NOMO-1 (cell line): ENCODE measurements around the gene PPP3R1.

ENCODE experiments used
- DNase-seq, 2 experiments: peaks; one replicate each; lab custom pipeline; 2025; ENCODE audit not compliant: unreplicated experiment in 2 of 2; lab: John Stamatoyannopoulos, UW

The PPP3R1 gene

DNA sequence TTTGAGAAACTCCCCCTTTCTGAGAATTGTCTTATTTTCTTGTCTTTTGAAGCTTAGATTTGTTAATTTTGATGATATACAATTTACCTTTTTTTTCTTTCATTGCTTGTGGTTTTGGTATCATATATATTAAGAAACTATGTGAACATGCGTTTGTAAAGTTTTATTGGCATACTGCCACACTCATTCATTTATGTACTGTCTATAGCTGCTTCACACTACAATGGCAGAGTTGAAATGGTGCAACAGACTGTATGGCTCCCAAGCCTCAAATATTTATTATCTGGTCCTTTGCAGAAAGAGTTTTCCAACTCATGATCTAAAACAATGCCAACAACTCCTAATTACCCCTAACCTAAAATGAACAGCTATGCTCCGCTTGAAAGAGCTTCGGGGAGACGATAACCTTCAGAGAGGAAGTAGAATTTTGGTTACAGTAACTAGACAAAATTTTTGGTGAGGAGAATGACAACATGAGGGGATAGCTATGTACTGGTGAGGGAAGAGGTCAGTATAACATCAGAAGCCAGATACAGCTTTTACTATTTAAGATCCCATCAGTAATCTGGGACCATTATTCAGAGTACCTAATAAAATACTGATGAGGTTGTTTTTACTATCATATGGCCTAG is 16.1 kb downstream of the PPP3R1 start:
- peak in 1 of 2 experiments; percentile 24 for DNase-seq

DNA sequence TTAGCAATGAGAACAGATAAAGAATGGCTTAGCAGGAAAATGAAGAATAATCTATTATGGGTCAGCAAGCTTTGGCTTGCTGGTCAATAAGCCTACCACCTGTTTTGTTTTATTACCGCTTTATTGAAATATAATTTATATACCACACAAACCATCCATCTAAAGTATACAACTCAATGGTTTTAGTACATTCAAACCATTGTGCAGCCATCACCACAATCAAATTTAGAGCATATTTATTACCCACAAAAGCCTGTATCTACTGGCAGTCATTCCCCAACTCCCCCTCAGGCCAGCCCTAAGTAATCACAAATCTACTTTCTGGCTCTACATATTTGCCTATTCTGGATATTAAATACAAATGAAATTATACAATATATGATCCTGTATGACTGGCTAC is 17.2 kb downstream of the PPP3R1 start:
- DNase-seq, result no peak

DNA sequence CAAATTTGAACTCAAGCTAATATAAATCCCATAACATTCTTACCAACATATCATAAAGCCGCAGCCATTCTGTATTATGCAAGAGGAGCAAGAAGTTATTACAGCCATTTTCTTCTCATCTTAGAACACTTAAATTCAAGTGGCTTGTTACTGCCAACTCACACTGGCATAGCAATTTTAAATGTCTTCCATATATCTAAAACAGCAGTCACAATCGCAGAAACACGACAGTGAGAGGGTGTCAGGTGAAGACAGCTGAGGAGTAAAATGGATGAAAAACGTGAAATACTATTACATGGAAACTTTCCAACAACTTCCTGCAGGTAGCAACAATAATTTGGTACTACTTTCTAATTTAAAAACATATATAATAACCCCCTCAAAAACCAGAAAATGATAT is 17.9 kb downstream of the PPP3R1 start:
- DNase-seq, result no peak

DNA sequence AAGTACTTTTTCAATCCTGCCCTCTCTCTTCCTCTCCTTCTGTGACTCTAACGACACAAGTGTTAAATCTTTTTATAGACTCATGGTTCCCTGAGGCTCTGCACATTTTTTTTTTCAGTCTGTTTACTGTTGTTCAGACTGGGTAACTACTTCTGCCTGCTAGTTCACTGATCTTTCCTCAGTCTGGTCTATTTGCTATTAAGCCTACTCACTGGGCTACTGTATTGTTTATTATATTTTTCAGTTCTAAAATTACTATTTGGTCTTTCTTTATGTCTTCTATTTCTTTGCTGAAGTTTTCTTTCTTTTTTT is 21.3 kb downstream of the PPP3R1 start:
- DNase-seq, result no peak

DNA sequence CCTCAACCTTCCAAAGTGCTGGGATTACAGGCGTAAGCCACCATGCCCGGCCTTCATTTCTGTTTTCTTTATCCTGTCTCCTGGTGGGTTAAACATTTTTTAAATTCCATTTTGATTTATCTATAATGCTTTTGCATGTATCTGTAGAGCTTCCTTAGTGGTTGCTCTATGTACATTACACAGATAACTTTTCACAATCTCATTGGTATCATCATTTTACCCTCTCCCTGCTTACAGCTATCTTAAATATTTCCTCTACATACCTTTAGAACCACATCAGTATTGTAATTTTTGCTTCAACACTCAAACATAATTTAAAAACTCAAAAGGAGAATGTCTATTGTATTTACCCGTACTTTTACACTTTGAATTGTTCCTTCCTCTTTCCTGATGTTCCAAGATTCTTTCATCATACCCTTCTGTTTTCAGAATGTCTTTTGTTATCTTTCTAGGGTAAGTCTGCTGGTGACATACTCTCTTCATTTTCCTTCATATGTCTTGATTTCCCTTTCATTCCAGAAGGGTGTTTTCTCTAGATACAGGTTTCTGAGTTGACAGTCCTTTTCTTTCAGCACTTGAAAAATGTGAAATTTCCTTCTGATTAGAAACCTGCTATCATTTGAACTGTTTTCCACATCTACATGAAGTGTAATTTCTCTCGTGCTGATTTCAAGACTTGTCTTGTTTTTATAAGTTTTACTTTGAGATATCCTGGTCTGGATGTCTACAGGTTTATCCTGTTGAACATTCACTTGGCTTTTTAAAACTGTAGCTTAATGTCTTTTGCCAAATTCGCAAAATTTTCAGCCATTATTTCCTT is 21.9 kb downstream of the PPP3R1 start:
- no peak for DNase-seq

DNA sequence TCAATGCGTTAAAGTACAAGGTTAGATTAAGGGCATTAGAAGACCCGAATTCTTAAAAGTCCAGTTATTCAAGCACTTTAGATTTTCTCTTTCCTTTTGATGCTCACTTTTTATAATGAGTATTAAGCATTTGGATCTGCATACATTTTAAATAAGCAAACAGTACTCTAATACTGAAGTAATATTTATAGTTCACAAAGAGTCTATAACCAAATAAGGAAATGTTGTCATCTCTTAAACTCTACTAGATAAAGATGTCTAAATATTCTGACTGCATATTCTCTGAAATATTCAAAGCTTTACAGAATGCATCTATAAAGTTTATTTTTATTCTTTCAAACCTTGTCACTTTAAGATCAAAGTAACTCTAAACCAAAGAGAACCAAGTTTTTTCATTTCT is 25.5 kb downstream of the PPP3R1 start:
- DNase-seq, result no peak

DNA sequence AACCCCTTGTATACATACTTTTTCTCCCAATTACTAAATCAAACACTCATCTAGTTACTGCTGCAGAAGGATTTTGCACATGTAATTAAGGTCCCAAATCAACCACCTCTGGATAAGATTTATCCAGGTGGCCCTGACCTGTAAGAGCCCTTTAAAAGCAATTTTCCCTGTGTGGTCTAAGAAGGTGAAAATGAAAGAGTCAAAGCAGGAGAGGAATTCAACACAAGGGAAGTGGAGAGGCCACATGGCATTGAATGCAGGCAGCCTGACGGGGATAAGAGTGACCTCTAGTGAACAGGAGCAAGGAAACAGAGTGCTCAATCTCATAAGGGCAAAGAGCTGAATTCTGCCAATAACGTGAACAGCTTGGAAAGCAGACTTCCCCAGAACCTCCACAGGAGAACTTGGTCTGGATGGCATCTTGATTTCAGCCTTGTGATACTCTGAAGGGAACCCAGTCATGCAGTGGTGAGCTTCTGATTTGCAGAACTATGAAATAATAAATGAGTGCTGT is 27.2 kb downstream of the PPP3R1 start:
- peak in 1 of 2 experiments; percentile 52 for DNase-seq

DNA sequence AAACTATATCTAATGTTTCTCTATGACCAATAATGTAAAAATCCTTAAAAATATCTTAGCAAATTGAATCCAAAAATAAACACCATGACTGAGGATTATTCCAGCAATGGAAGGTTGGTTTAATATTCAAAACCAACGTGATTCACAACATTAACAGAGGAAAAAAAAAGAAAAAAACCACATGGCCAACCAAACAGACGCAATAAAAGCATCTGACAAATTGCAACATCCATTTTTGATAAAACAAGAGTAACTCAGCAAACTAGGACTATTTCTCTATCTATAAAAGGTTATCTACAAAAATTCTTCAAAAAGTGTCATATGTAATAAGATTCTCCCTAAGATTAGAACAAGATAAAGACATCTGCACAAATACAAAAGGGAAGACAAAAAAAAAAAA is 28.9 kb downstream of the PPP3R1 start:
- no peak for DNase-seq

DNA sequence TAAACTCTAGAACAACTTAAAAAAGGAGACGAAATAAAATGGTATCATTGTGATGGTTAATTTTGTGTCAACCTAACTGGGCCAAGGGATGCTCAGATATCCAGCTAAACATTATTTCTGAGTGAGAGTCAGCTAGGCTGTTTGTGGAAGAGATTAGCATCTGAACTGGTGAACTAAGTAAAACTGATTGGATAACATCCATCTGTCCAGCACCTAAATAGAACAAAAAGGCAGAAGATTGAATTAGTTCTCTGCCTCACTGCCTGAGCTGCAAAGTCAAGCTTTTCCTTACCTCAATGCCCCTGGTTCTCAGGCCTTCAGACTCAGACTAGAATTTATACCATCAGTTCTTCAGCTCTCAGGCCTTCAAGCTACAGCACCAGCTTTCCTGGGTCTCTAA is 30.0 kb downstream of the PPP3R1 start:
- DNase-seq, result no peak

DNA sequence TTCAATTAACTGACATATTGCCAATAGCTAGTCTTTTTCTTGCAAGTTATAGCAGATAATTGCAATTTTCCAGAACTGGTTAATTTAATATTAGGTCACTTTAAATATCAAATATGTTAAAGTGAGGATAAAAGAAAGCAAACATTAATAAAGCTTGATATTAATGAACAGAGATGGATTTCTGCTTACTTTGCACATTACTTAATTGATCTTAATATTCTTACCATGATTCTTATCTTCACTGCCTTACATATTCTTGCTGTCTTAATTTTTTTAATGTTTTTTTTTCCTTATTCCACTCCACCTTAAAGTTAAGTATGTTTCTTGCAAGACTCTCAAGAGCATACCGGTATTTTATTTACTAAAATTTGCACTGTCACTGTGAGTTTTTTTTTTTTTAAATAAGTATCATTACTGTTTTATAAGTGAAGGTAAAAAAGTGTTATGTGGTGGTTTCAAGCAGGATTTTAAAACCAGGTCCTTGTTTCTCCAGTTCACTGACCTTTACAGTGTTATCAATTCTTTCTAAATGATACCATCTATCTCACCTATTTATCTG is 33.9 kb downstream of the PPP3R1 start:
- no peak for DNase-seq

DNA sequence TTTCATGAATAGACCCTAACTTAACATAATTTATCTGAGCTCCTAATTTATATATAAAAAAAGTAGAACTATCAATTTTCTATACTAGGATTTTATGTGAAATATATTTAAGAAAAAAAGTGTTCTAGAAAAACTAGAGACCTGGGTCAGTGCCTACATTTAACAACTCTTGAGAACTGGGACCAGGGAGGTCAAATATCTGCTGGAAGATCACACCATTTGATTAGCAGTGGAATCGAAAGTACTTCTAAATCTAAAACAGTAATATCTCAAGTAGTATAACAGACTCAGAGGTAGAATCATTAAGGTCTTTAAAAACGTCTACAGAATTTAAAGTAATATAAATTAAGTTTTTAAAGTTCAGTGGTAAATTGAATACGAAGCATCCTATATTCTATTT is 34.6 kb downstream of the PPP3R1 start:
- no peak for DNase-seq

DNA sequence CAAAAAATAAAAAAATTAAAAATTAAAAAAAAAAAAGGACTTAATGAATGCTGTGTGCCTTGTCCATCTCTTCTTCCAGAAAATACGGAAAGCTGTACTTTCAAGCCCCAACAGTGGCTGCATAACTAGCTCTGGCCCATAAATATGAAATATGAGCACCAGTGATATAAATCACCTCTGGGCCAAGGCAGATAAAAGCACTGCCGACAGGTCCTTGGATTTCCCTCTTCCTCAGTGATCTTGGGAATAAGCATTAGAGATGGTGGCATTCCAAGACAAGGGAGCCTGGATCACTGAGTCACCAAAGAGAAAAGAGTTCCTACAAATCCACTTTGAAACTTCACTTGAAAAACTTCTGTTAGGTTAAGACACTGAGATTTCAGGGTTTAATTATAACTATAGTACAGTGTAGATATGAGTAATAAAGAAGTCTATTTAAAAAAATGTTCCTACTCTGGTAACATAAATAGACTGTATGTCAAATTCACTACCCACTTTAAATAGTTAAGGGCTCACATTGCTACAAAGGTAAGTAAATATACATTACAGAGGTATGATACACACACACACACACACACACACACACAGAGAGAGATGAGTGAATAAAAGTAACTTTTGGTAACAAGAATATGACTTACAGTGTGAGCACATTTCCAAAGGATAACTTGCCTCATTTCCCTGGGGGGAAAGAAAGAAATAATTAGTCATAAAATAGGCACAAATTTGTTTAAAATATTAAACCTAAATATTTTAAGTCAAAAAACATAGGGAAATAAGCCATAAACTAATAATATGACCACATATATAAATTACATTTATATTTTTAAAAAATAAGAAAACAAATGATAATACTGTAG is 35.6 kb downstream of the PPP3R1 start:
- DNase-seq, result no peak

DNA sequence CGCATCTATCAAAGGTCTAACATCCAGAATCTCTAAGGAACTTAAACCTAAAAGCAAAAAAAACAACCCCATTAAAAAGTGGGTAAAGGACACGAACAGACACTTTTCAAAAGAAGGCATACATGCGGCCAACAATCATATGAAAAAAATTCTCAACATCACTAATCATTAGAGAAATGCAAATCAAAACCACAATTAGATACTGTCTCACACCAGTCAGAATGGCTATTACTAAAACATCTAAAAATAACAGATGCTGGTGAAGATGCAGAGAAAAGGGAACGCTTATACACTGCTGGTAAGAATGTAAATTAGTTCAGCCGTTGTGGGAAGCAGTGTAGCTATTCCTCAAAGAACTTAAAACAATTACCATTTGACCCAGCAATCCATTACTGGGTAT is 38.0 kb downstream of the PPP3R1 start:
- no peak for DNase-seq

DNA sequence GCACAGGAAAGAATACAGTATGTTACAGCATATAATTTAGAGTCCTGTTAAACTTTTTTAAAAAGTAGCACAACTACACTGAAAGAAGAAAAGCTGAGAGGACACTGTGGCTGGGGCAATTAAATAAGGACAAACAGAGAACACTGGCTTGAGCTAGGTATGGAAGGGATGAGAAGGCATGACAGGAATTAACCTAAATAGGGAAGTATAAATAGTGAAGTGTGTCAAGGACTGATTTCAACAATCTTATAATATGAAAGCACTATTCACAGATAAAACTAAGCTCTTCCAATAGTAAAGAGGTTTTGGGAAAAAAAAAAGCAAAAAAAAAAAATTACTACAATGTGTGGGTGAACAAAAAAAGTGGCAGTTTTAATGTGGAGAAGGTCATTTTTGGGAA is 45.5 kb downstream of the PPP3R1 start:
- peak in 1 of 2 experiments; percentile 54 for DNase-seq

DNA sequence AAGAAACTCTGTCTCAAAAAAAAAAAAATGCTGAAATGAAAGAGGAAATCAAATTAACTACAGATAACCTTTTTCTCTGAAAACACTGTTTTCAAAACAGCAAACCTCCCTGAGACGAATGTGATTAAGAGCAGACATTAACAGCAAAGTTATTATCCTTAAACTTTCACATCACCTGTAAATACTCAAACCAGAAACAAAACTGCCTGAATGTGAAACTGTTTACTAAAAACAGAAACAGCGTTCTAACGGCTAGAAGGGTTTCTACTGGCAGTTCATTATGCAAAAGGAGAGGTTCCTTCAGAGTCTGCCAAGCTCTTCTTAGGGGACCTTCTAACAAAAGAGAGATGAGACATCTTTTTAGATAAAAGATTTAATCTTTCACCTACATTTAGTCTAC is 48.7 kb downstream of the PPP3R1 start:
- DNase-seq, result peak in 1 of 2 experiments; percentile 26

DNA sequence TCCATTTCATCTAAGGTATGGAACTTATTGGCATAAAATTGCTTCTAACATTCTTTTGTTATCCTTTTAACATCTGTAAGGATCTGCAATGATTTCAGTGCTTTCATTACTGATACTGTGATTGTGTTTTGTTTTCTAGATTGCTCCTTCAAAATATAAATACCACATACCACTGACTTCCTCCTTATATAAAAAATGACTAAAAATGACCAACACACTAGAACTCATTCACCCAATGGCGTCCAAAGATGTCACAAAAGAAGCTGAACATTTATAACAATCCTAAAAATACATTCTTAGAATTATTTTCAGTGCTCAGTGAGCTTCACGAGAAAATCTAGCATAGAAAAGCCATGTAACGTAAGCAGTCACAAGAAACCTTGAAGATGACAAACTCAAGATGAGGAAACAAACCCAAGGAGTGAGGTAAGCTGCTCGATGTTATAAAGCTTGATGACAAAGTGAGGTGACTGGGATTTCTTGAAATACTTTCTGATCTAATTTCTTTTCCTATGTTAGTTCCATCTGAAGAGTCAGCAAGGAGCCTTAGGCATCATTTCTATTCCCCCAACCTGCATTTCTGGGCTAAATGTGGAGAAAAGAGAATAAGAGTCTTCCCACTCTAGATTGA is 52.1 kb downstream of the PPP3R1 start:
- DNase-seq, result peak in 1 of 2 experiments; percentile 24

DNA sequence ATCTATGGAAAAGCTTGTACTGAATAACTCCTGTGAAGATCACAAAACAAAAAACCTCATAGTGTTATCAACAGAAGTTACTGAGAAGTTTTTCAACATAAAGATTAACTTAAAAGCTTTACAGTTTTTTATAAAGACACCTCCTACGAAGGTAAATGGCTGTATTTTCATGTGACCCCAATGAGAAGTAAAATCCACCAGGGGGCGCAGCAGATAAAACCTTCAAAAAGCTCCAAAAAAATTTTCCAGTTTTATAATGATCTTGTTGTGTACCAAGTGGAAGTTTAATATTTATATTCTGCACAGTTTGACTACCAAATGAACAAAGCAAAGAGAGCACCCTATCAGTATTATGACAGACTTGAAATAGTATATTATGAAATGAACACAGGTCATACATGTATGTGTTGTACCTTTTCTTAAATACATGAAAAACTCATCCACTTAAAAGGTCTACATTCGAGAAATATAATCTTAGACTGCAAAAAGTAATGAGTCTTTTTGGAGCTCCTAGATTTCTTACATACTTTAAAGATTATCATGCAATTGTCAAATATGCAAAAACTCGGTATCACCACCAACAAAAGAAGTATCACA is 56.1 kb downstream of the PPP3R1 start:
- DNase-seq, result peak in 1 of 2 experiments; percentile 50

DNA sequence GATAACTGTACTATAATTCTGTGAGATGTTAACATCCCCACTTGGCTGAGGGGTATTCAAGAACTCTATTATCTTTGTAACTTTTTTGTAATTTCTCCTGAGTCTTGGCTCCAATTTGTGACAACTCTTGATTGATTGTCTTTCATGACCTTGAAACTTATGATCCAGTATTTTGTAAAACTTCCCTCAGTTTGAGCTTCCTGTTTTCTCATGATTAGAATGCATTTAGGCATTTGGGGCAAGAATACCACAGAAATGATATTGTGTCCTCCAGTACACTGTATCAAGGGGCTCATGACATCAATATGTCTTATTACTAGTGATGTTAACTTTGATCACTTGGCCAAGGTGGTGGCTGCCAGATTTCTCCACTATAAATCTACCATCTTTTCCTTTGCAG is 57.2 kb downstream of the PPP3R1 start:
- DNase-seq, result peak in 1 of 2 experiments; percentile 16

DNA sequence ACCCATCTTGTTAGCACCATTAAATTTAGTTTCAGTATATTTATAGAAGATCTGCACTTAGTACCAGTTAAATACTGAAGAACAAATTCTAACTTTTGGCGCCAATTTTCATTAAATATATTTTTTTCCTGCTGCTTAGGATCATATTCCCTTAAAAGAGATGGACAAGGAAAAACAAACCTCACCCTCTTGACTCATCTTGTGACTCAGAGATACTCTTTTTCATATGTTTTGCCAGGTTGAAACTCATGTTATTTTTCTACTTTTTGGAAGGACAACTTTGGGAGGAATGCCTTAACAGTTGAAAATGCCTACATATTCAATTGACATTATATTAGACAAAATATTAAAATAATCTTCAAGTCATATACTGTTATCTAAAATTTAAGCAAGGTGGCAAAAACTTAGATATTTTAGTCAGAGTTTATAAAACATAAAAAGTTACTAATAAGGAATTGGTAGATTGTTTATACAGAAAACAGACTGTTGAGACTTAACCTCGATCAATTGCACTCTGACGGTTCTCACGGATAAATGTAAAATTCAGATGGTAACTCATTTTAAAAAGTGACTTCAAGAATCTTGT is 58.5 kb downstream of the PPP3R1 start:
- DNase-seq, result no peak

DNA sequence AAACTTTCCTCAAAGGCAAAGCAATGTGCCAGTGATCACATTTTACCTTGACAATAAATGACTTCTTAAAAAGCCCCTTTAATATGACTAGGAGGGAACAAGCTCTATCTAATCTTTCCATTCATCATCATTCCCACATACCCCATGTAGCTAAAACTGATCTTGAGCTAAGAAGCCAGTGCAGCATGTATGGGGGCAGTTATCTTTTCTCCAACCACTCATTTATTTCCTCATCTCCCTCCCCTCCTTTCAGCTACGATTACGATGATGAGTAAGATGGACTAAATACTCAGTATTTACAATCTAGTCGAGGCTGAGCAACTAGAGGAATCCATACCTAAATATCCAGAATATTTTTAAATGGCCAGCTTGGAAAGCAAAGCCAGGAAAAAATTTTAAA is 59.2 kb downstream of the PPP3R1 start:
- DNase-seq, result no peak
